HCT116 (cell line): ENCODE measurements around the gene MFAP3L. TPM values are rescaled to one million over a fixed set of nuclear protein-coding genes. Genes with fewer than 3 reads are reported as not detected.

Source experiments
- ATAC-seq: fragments of 200-7000 bp; cut with Tn5 transposase; 2 replicates; pipeline ENCODE4 v1.9.1; 2020; ENCODE audit warnings: mild to moderate bottlenecking, moderate library complexity
- BruUV-seq: library from RNA; stranded (reverse); fragments of 400-500 nt; replicated peaks from 2 replicates; lab custom pipeline; 2021; lab: Mats Ljungman, UMichigan
- CTCF ChIA-PET: fragments of 300-600 bp; sonication (Branson Sonifier 250); formaldehyde crosslinking; loops from one replicate; lab custom pipeline; 2021; ENCODE audit warnings: antibody characterized with exemption; lab: Charles Lee
- POLR2A ChIA-PET: fragments of 300-600, 350-600 bp; sonication (Branson Sonifier 250); formaldehyde crosslinking; loops from one replicate; lab custom pipeline; 2021; ENCODE audit warnings: antibody characterized with exemption; lab: Charles Lee
- RAD21 ChIA-PET, 2 experiments: fragments of 300-600 bp; sonication (Branson Sonifier 250); formaldehyde crosslinking; loops; one replicate each; lab custom pipeline; 2023; ENCODE audit warnings: low total read pairs in 2 of 2; ENCODE audit not compliant: uncharacterized antibody in 2 of 2, unreplicated experiment in 2 of 2, low non-redundant PET in 1 of 2; lab: Charles Lee
- DNase-seq: peaks from one replicate; pipeline ENCODE4 v3.0.0-alpha.2; 2010; ENCODE audit warnings: low read depth, low spot score
- H2AFZ ChIP-seq: fragments of 200-600 bp; shearing (Covaris generic), sonication (generic); 2 replicates; pipeline ENCODE4 v1.6.1; 2017; ENCODE audit warnings: low read depth, mixed run types, mixed read lengths, antibody characterized with exemption, low read length; ENCODE audit not compliant: poor library complexity, severe bottlenecking
- H3K27ac ChIP-seq: 2 replicates; pipeline ENCODE4 v1.5.1; 2012; ENCODE audit warnings: low read depth, low read length
- H3K27me3 ChIP-seq: fragments of 200-600 bp; sonication (generic); 2 replicates; pipeline ENCODE4 v1.6.1; 2016; ENCODE audit warnings: mixed run types, low read length, mixed read lengths; ENCODE audit not compliant: insufficient read depth
- H3K36me3 ChIP-seq, 2 experiments: fragments of 200-500 bp in 1 of 2; fragments of 200-600 bp in 1 of 2; sonication (Bioruptor generic) in 1 of 2; sonication (generic) in 1 of 2; 2 replicates each; pipeline versions ENCODE4 v1.5.1 to v1.6.1; 2014 to 2016; ENCODE audit warnings: low read length in 2 of 2, inconsistent platforms in 1 of 2, mixed read lengths in 1 of 2, mixed run types in 1 of 2; ENCODE audit not compliant: insufficient read depth in 2 of 2, control insufficient read depth in 1 of 2
- H3K4me1 ChIP-seq, 2 experiments: fragments of 200-600 bp in 1 of 2; sonication (generic) in 1 of 2; 2 replicates each; pipeline versions ENCODE4 v1.5.1 to v1.6.1; 2012 to 2017; ENCODE audit warnings: low read length in 2 of 2, inconsistent platforms in 1 of 2, mild to moderate bottlenecking in 1 of 2, mixed read lengths in 1 of 2, mixed run types in 1 of 2, moderate library complexity in 1 of 2; ENCODE audit not compliant: insufficient read depth in 2 of 2, control insufficient read depth in 1 of 2
- H3K4me2 ChIP-seq: fragments of 200-600 bp; sonication (generic); 2 replicates; pipeline ENCODE4 v1.6.1; 2017; ENCODE audit warnings: mixed run types, low read length, mixed read lengths
- H3K4me3 ChIP-seq, 2 experiments: fragments of 200-600 bp in 1 of 2; sonication (generic) in 1 of 2; replicated peaks in 1 of 2; 2 replicates each; pipeline ENCODE4 v1.5.1; 2011 to 2016; ENCODE audit warnings: low read length in 2 of 2, control low read depth in 1 of 2, low read depth in 1 of 2, mild to moderate bottlenecking in 1 of 2, mixed read lengths in 1 of 2, mixed run types in 1 of 2
- H3K79me2 ChIP-seq: fragments of 200-600 bp; sonication (generic); 2 replicates; pipeline ENCODE4 v1.6.1; 2017; ENCODE audit warnings: mild to moderate bottlenecking, mixed run types, low read length, moderate library complexity, mixed read lengths; ENCODE audit not compliant: insufficient read depth
- H3K9ac ChIP-seq: fragments of 200-600 bp; sonication (generic); 2 replicates; pipeline ENCODE4 v1.6.1; 2016; ENCODE audit warnings: low read length, mixed read lengths
- H3K9me2 ChIP-seq: fragments of 200-600 bp; sonication (generic), shearing (Covaris generic); 2 replicates; pipeline ENCODE4 v1.6.1; 2017; ENCODE audit warnings: mixed run types, mild to moderate bottlenecking, moderate library complexity; ENCODE audit not compliant: insufficient read depth
- H3K9me3 ChIP-seq, 2 experiments: fragments of 200-500 bp in 1 of 2; fragments of 200-600 bp in 1 of 2; sonication (Bioruptor generic) in 1 of 2; sonication (generic) in 1 of 2; 2 replicates each; pipeline ENCODE4 v1.6.1; 2014 to 2017; ENCODE audit warnings: low read length in 2 of 2, mixed read lengths in 2 of 2, inconsistent platforms in 1 of 2, low read depth in 1 of 2, mild to moderate bottlenecking in 1 of 2, mixed run types in 1 of 2, moderate library complexity in 1 of 2; ENCODE audit not compliant: control insufficient read depth in 1 of 2, insufficient read depth in 1 of 2
- H4K20me1 ChIP-seq: fragments of 200-600 bp; sonication (generic), shearing (Covaris generic); 2 replicates; pipeline ENCODE4 v1.6.1; 2017; ENCODE audit warnings: mixed run types, mild to moderate bottlenecking, moderate library complexity; ENCODE audit not compliant: insufficient read depth
- EZH2phosphoT487 ChIP-seq: fragments of 200-600 bp; IDR thresholded peaks from 2 replicates; pipeline ENCODE4 v1.6.1; 2018; ENCODE audit warnings: antibody characterized with exemption, borderline replicate concordance
- FOSL1 ChIP-seq: IDR thresholded peaks from 2 replicates; pipeline ENCODE4 v1.6.1; 2012; ENCODE audit warnings: low read depth
- intact Hi-C: fragments of 100-400 bp; cut with micrococcal nuclease; formaldehyde crosslinking; loops from 2 replicates; pipeline ENCODE4 v1.10.0; 2022
- total RNA-seq: library from RNA; stranded (reverse); gene quantifications from one replicate; pipeline ENCODE4 v1.2.1, GENCODE V29; 2021; ENCODE audit not compliant: unreplicated experiment

Gene MFAP3L
- total RNA-seq, 1 experiment from 2014 or later, result 8.4 TPM

DNA sequence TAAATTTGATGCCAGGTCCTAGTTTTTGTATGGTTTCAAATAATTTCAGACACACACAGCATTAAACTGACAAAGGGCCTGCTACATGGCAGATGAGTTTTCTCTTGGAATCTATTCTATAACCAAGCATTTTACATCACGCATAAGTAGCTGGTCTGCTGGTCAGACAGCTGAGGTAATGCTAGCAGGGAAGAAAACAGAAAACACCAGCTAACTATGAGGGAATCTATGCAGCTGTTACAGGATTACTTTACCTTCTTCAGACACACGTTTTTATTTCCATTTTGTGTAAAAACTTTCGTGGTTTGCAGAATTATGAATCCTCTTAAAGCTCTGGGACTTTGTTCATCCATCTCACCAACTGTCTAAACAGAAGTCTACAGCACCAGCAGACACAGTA is 42.0 kb downstream of the MFAP3L start:
- Histone ChIP-seq H3K4me2 (no peak overlapping the region), H3K9me2 (no peaks in the 10 kb centered on the region), H3K27me3 (no peaks in the 10 kb centered on the region), H2AFZ (no peak overlapping the region), H3K27ac (no peak overlapping the region), H3K36me3 (no peaks in the 10 kb centered on the region), H3K9ac (no peak overlapping the region), H3K79me2 (no peaks in the 10 kb centered on the region), H3K4me3 (no peak overlapping the region), H3K4me1 (no peaks in the 10 kb centered on the region), H4K20me1 (no peaks in the 10 kb centered on the region), H3K9me3 (no peaks in the 10 kb centered on the region)
- ATAC-seq (no peak), DNase-seq (no peak)
- POLR2A ChIA-PET, result no interaction called here
- RAD21 ChIA-PET, result no interaction called here
- no TSS peak for BruUV-seq
- CTCF ChIA-PET, result no interaction called here
- TF ChIP-seq EZH2phosphoT487, result no peak
- intact Hi-C loops, result no loop called here

DNA sequence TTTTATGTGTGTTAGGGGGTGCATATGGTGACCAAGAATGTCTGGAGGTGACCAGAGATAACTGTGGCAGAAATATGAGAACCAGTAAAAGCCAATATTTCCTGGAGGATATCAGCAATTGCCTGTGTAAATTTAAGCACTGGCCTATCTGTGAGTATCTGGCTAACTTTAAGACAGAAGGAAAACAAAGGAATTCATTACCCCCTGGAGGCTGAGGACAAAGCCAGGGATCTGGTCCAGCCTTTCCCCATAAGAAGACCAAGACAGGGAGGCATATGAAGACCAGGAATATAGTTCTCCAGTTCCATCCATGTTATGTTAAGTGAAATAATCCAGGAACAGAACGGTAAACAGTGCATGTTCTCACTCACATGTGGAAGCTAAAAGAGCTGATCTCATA is 49.2 kb downstream of the MFAP3L start:
- intact Hi-C loops, result no loop called here
- H2AFZ ChIP-seq, result no peak overlapping the region
- CTCF ChIA-PET, result no interaction called here
- no peak overlapping the region for H3K27ac ChIP-seq
- no peaks in the 10 kb centered on the region for H3K79me2 ChIP-seq
- H3K9ac ChIP-seq, result no peak overlapping the region
- H3K9me2 ChIP-seq, result no peaks in the 10 kb centered on the region
- no peak overlapping the region for H3K4me3 ChIP-seq
- H4K20me1 ChIP-seq, result no peaks in the 10 kb centered on the region
- no TSS peak for BruUV-seq
- no peak for ATAC-seq
- no peak for DNase-seq
- RAD21 ChIA-PET, result no interaction called here
- H3K4me2 ChIP-seq, result no peak overlapping the region
- no peak for TF ChIP-seq FOSL1
- TF ChIP-seq, all 23 proteins: peak for 0
- no peaks in the 10 kb centered on the region for H3K4me1 ChIP-seq
- no peaks in the 10 kb centered on the region for H3K27me3 ChIP-seq
- H3K9me3 ChIP-seq, result no peaks in the 10 kb centered on the region
- POLR2A ChIA-PET, result no interaction called here
- no peaks in the 10 kb centered on the region for H3K36me3 ChIP-seq
